Activated gamma-delta T cell (primary cell): ENCODE measurements around the gene NLRP1.

ENCODE experiments used
- DNase-seq: peaks from one replicate; lab custom pipeline; 2025; lab: John Stamatoyannopoulos, UW

Gene NLRP1

GRCh38 chr17:5473906-5474305 is 110.4 kb downstream of the NLRP1 start:
- DNase-seq: no peak

GRCh38 chr17:5472511-5472910 is 111.8 kb downstream of the NLRP1 start:
- DNase-seq: no peak

GRCh38 chr17:5468075-5468473 is 116.2 kb downstream of the NLRP1 start:
- DNase-seq: no peak

GRCh38 chr17:5467416-5467815 is 116.9 kb downstream of the NLRP1 start:
- no peak for DNase-seq

- DNase-seq: no peak
Observed at GRCh38 chr17:5466295-5466694, 118.0 kb downstream of the NLRP1 start.

- DNase-seq: no peak
Observed at GRCh38 chr17:5464717-5465507, 119.4 kb downstream of the NLRP1 start.
